Endothelial cell (in vitro differentiated cells): Measurements from ENCODE around the gene FAM83C. TPM values are rescaled to one million over a fixed set of nuclear protein-coding genes. Genes with fewer than 3 reads are reported as not detected.
A peak's percentile ranks its signal among the peaks of the same experiment; 100 is the strongest.

Source experiments
- DNase-seq: peaks from one replicate; pipeline ENCODE4 v3.0.0; 2021; ENCODE audit warnings: low spot score
- H3K27ac Mint-ChIP-seq: one replicate; pipeline ENCODE4 v1.8.0; 2021; ENCODE audit warnings: mixed read lengths, inconsistent platforms; ENCODE audit not compliant: unreplicated experiment
- H3K27me3 Mint-ChIP-seq: one replicate; pipeline ENCODE4 v1.8.0; 2021; ENCODE audit warnings: mild to moderate bottlenecking, moderate library complexity, mixed read lengths, inconsistent platforms; ENCODE audit not compliant: unreplicated experiment
- H3K36me3 Mint-ChIP-seq: one replicate; pipeline ENCODE4 v1.8.0; 2021; ENCODE audit warnings: mild to moderate bottlenecking, low read depth, mixed read lengths, inconsistent platforms; ENCODE audit not compliant: unreplicated experiment
- H3K4me1 Mint-ChIP-seq: one replicate; pipeline ENCODE4 v1.8.0; 2021; ENCODE audit warnings: mild to moderate bottlenecking, mixed read lengths, inconsistent platforms; ENCODE audit not compliant: unreplicated experiment
- H3K4me3 Mint-ChIP-seq: one replicate; pipeline ENCODE4 v1.8.0; 2021; ENCODE audit warnings: mild to moderate bottlenecking, mixed read lengths, inconsistent platforms; ENCODE audit not compliant: unreplicated experiment
- H3K9me3 Mint-ChIP-seq: one replicate; pipeline ENCODE4 v1.8.0; 2021; ENCODE audit warnings: mixed read lengths, inconsistent platforms; ENCODE audit not compliant: unreplicated experiment
- CTCF ChIP-seq: fragments of 200-600 bp; sonication (generic); IDR thresholded peaks from one replicate; pipeline ENCODE4 v1.5.0; 2021; ENCODE audit warnings: antibody characterized with exemption; ENCODE audit not compliant: unreplicated experiment
- total RNA-seq: library from RNA; stranded (reverse); fragmentation: NEBNext Ultra II Directional; extraction: Animal tissue kit (Norgen Biotek cat#: 25700); gene quantifications from one replicate; pipeline ENCODE4 v1.2.1, GENCODE V29; 2021; ENCODE audit not compliant: unreplicated experiment

FAM83C gene
- total RNA-seq, 1 donor from 2014 or later: not detected

GRCh38 chr20:35328689-35329088 is 36.5 kb upstream of the FAM83C start:
- Mint-ChIP-seq H3K4me1 (peaks cover 30% of the 10 kb centered on the region), H3K9me3 (no peaks in the 10 kb centered on the region), H3K36me3 (no peaks in the 10 kb centered on the region), H3K4me3 (no peak overlapping the region), H3K27ac (peak overlapping the region; percentile 88), H3K27me3 (no peaks in the 10 kb centered on the region)
- no peak for TF ChIP-seq CTCF
- no peak for DNase-seq

- Mint-ChIP-seq H3K4me3 (no peak overlapping the region), H3K4me1 (peaks cover 30% of the 10 kb centered on the region), H3K36me3 (no peaks in the 10 kb centered on the region), H3K9me3 (no peaks in the 10 kb centered on the region), H3K27me3 (no peaks in the 10 kb centered on the region), H3K27ac (peak overlapping the region; percentile 88)
- no peak for DNase-seq
- TF ChIP-seq CTCF: no peak
Measured at GRCh38 chr20:35328095-35328685, 36.0 kb upstream of the FAM83C start.

- no peaks in the 10 kb centered on the region for H3K9me3 Mint-ChIP-seq
- H3K36me3 Mint-ChIP-seq: no peaks in the 10 kb centered on the region
- TF ChIP-seq CTCF: no peak
- H3K4me3 Mint-ChIP-seq: no peak overlapping the region
- H3K27ac Mint-ChIP-seq: no peak overlapping the region
- H3K4me1 Mint-ChIP-seq: peaks cover 30% of the 10 kb centered on the region
- no peaks in the 10 kb centered on the region for H3K27me3 Mint-ChIP-seq
- DNase-seq: no peak
Measured at GRCh38 chr20:35327074-35327976, 35.1 kb upstream of the FAM83C start.

- no peak for DNase-seq
- no peak overlapping the region for H3K27ac Mint-ChIP-seq
- H3K4me3 Mint-ChIP-seq: no peak overlapping the region
- H3K4me1 Mint-ChIP-seq: peaks cover 30% of the 10 kb centered on the region
- H3K36me3 Mint-ChIP-seq: no peaks in the 10 kb centered on the region
- H3K9me3 Mint-ChIP-seq: no peaks in the 10 kb centered on the region
- H3K27me3 Mint-ChIP-seq: no peaks in the 10 kb centered on the region
- no peak for TF ChIP-seq CTCF
Measured at GRCh38 chr20:35326740-35327073, 34.5 kb upstream of the FAM83C start.

GRCh38 chr20:35326021-35326739 is 34.0 kb upstream of the FAM83C start:
- H3K9me3 Mint-ChIP-seq: no peaks in the 10 kb centered on the region
- H3K4me1 Mint-ChIP-seq: peaks cover 30% of the 10 kb centered on the region
- peak overlapping the region; percentile 13 for H3K4me3 Mint-ChIP-seq
- peak overlapping the region; percentile 7 for H3K27ac Mint-ChIP-seq
- no peak for TF ChIP-seq CTCF
- H3K36me3 Mint-ChIP-seq: no peaks in the 10 kb centered on the region
- no peak for DNase-seq
- H3K27me3 Mint-ChIP-seq: no peaks in the 10 kb centered on the region
